Measurements from ENCODE around the gene FBXL7.

The FBXL7 gene

GRCh38 chr5:15529013-15529412, 29.0 kb downstream of the FBXL7 start:
- H3K4me3 ChIP-seq (replicated peaks; ENCODE audit: low read depth, low read length): no peak overlapping the region
- TF ChIP-seq CTCF (IDR thresholded peaks at IDR 0.05; ENCODE audit: low read length, missing control alignments): no peak
- DNase-seq (ENCODE audit: low read depth): no peak

- no peak overlapping the region for H3K4me3 ChIP-seq (replicated peaks; ENCODE audit: low read depth, low read length)
- TF ChIP-seq CTCF (IDR thresholded peaks at IDR 0.05; ENCODE audit: low read length, missing control alignments): no peak
Observed at GRCh38 chr5:15529821-15530220, 29.8 kb downstream of the FBXL7 start.

GRCh38 chr5:15533129-15533893, 33.3 kb downstream of the FBXL7 start:
- DNase-seq (ENCODE audit: low read depth): peak; percentile 74
- H3K4me3 ChIP-seq (replicated peaks; ENCODE audit: low read depth, low read length): no peak overlapping the region
- no peak for TF ChIP-seq CTCF (IDR thresholded peaks at IDR 0.05; ENCODE audit: low read length, missing control alignments)

More at GRCh38 chr5:15529821-15530220, 29.8 kb downstream of the FBXL7 start:
- peak; percentile 66 for DNase-seq (ENCODE audit: low read depth)

GRCh38 chr5:15535938-15536337, 36.0 kb downstream of the FBXL7 start:
- H3K4me3 ChIP-seq (replicated peaks; ENCODE audit: low read depth, low read length): no peak overlapping the region
- no peak for TF ChIP-seq CTCF (IDR thresholded peaks at IDR 0.05; ENCODE audit: low read length, missing control alignments)
- no peak for DNase-seq (ENCODE audit: low read depth)

GRCh38 chr5:15538516-15538915, 38.5 kb downstream of the FBXL7 start:
- H3K4me3 ChIP-seq (replicated peaks; ENCODE audit: low read depth, low read length): no peak overlapping the region
- TF ChIP-seq CTCF (IDR thresholded peaks at IDR 0.05; ENCODE audit: low read length, missing control alignments): no peak
- DNase-seq (ENCODE audit: low read depth): no peak

GRCh38 chr5:15539951-15540350, 40.0 kb downstream of the FBXL7 start:
- TF ChIP-seq CTCF (IDR thresholded peaks at IDR 0.05; ENCODE audit: low read length, missing control alignments): no peak
- H3K4me3 ChIP-seq (replicated peaks; ENCODE audit: low read depth, low read length): no peak overlapping the region
- no peak for DNase-seq (ENCODE audit: low read depth)

GRCh38 chr5:15544039-15544438, 44.1 kb downstream of the FBXL7 start:
- no peak for TF ChIP-seq CTCF (IDR thresholded peaks at IDR 0.05; ENCODE audit: low read length, missing control alignments)
- no peak for DNase-seq (ENCODE audit: low read depth)
- H3K4me3 ChIP-seq (replicated peaks; ENCODE audit: low read depth, low read length): no peak overlapping the region

All from fibroblast of pulmonary artery (primary cell).